C4-2B (cell line): Measurements from ENCODE around the gene ADD3.

Experiments
- ZFX ChIP-seq: fragments of 450-650 bp; IDR thresholded peaks from 2 replicates; pipeline ENCODE4 v1.6.1; 2017
- TF ChIP-seq, protein P1 (sequence below): fragments of 450-650 bp; conservative IDR thresholded peaks from 2 replicates; pipeline ENCODE4 v1.5.1; 2017; ENCODE audit warnings: mild to moderate bottlenecking

DNA sequence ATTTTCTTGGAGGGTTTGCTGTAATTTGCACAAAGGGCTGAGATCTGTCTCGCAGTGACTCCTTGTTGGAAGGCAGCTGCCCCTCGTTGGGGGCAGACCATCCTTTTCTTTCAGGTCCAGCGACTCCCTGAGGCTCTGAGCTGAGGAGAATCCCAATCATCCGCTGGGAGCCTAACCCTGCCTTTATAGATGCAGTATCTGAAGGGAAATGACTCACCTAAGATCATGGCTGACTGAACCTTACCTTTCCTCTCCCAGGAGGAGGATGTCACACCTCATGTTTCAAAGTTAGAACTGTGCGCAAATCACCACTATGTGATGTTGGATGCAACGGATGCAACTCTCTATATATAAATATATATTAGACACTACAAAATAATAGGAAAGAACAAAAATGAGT is 163.2 kb downstream of the ADD3 start:
- TF ChIP-seq, protein P1, sequence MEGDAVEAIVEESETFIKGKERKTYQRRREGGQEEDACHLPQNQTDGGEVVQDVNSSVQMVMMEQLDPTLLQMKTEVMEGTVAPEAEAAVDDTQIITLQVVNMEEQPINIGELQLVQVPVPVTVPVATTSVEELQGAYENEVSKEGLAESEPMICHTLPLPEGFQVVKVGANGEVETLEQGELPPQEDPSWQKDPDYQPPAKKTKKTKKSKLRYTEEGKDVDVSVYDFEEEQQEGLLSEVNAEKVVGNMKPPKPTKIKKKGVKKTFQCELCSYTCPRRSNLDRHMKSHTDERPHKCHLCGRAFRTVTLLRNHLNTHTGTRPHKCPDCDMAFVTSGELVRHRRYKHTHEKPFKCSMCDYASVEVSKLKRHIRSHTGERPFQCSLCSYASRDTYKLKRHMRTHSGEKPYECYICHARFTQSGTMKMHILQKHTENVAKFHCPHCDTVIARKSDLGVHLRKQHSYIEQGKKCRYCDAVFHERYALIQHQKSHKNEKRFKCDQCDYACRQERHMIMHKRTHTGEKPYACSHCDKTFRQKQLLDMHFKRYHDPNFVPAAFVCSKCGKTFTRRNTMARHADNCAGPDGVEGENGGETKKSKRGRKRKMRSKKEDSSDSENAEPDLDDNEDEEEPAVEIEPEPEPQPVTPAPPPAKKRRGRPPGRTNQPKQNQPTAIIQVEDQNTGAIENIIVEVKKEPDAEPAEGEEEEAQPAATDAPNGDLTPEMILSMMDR = no peak
- TF ChIP-seq ZFX = no peak
